CD4-positive, alpha-beta T cell treated with Interleukin-12 subunit alpha and Interleukin-12 subunit beta, for 1 hour (primary cell): ENCODE data around the gene SCARB2.

ENCODE experiments used
- DNase-seq: peaks from one replicate; pipeline ENCODE4 v3.0.0-alpha.2; 2020

Gene SCARB2

DNA sequence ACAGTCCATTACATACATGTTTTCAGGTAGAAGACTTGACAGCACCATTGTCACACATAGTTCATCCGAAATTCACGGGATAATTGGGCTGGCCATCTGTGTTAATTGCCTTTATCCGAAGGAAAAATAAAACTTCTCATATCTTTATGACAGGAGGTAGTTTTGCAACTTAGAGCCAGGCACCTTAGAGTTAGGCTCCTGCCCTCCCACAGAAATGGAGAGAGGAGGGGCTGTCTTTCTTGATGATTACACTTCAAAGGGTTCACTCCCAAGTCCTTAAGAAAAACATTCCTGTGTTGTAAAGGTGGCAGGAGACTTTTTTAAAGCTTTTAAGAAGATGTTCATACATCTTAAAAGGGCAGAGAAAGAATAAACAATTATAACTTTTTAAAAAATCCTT is 10.5 kb upstream of the SCARB2 start:
- DNase-seq = no peak

DNA sequence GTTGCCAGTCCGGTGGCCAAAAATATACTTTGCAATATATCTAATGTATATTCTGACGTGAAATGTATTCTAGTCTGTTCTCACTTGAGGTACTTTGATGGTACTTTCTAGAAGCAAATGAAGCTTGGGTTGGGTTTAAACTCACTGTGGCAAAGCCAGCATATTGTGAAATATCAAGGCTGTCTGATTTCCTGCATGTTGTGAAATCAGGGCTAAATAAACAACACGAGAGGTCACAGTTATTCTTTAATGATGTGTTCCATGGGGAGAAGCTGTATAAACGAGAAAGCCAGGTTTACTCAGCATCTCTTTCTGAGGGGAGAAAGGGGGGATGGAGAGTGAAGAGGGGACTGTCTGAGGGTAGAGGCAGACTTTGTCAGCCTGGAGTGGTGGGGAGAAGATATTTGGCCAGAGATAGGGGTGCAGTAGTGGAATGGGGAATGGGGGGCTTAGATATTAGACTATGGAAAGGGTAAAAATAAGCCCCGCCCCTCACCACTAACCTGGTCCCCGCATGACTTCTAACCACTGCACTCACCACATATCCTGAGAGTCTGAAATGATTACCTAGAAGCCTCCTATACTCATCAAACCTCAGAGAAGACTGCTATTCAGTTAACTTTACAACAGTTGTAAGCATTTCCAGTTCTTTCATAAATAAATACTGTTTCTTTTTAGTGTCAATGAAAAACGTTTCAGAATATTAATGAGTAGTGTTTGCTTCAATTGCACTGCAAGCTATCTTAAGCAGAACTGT is 5.9 kb upstream of the SCARB2 start:
- no peak for DNase-seq

GRCh38 chr4:76216975-76217814 is 3.6 kb upstream of the SCARB2 start:
- DNase-seq = no peak

DNA sequence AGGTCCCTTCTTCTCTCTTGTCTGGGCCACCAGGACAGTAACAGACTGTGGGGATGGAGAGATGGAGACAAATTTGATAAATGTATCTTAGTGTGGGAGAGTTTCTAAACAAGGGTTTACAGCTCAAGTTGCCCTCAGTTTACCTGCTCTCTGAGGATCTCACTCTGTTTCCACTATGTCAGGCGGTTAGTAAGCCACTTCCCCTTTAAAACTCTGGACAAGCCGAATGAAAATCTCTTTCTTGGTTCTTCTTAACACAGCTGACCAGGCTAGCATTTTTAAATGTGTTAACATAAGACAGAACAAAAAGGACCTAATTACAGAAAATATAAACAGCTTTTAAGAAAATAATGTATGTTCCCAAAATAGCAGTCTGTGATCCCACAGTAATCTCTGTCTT is 2.9 kb upstream of the SCARB2 start:
- no peak for DNase-seq

DNA sequence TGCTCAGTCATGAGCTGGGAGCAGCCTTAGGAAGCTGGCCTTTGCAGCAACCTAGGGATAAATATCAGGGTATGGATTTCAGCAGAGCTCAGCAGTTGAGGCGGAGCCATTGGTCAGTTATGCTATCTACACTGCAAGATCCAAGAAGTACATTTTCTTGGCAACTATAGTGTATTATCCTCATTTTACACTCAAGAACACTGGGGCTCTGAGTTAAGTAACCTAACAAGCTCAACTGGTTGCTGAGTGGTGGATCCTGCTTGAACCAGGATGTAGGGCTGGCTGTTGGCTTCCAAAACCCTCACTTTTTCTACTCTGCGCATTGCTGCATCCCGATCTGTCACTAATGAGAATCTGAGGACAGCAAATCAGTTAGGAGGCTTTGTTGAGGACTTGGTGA is 1.5 kb upstream of the SCARB2 start:
- no peak for DNase-seq

DNA sequence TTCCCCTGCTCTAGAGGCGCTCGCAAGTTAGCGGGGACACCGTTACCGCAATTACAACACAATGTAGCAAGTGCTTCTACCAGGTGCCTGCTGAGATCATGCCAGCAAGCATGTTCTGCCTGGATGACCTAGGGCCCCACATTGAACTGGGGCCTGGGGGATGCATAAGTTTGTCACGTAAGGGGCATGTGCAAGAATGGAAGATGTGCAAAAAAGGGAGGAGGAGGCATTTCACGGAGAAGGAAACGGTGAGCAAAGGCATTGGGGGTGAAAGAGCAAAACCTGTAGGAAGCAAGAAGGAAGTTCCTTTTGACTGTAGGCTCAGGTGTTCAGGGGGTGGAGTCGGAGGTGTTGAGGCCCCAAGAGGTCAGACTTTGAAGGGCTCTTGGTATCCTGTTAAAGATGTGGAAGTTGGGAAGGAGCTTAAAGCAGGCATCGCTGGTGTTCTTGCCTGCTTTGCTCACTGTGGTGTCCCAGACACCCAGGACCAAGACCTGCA is 602 bp upstream of the SCARB2 start:
- no peak for DNase-seq

DNA sequence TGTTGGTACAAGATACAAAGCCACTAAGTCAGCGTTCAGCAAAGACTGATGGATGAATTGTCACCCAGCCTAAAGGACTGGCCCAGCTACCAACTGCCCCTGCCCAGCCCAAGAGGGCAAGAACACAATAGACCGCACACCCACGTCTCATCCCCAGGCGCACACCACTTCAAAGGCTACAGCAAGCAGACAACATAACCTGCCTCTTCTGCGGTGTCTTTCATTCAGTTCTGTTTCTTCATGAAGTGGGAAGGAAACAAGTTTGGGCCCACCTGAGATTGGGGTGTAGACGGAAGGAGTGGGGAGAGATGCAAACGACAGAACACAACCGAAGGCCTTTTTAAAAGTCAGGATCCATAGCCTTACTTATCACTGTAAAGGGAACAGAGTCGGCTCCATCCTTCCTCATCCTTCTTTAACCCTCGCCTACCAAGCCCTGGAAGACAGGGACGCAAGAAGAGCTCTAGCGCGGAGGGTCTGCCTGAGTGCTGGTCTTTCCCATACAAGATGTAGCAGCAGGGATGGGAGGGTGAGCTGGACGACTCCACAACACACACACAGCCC is 691 bp downstream of the SCARB2 start:
- peak; percentile 64 for DNase-seq

DNA sequence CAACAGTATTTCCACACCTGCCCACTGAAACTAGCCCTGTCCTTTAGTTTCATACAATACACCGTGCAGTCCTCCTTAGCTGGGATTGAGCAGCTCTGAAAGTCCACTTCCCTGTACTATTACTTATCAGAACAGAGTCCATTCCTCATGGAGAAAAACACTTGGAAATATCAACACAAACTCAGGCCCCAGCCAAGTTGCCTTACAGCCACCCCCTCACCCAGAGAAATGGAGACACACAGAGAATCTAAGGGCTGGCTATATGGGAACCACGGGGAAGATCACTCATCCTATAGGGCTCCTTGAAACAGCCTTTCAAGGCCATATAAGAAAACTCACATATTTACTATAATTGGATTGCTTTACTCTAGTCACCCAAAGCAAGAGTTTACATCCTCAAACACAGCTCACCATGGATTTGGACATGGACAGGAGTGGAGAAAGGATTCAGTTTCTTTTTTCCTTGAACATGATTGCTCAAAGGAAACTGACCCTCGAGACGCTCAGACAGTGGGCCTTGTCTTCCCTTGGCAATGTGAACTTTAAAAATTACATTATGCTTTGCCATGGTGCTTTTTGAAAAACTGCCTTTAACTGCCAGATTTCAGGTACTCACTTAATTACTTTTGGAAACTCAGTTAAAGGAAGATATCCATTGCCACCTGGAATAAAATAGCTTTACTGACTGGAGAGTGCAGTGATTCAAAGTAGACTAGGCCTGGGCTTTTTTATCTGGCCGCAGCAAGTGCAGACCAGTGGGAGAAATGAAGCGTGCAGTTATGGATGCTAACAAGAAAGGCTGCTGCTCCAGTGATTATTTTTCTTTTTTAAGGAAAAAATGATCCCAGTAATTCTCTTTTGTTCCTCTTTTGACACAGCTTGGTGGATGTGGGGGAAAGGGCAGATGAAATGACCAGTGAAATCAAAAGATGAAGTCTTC is 1.6 kb downstream of the SCARB2 start:
- DNase-seq = no peak

- no peak for DNase-seq
These were observed 3.2 kb downstream of the SCARB2 start for GRCh38 chr4:76210452-76210851.

DNA sequence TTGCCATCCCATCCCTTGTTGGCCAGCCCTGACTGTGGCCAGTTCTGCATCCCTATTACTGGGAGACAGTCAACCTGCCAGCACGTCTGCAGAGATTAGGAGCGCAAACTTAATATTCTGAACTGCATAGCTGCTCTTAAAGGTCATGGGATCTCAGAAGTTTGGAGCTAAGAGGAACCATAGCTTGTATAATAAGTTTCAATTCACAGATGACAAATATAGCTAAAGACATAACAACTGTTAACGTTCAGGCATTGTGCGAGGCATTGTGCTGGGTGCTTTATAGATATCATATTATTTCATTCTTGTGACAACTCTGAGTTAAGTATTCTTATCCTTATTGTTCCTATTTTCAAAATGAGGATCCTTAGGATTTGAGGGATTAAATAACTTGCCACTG is 3.7 kb downstream of the SCARB2 start:
- no peak for DNase-seq

- DNase-seq = no peak
These were observed 5.4 kb downstream of the SCARB2 start for GRCh38 chr4:76208005-76208765.

DNA sequence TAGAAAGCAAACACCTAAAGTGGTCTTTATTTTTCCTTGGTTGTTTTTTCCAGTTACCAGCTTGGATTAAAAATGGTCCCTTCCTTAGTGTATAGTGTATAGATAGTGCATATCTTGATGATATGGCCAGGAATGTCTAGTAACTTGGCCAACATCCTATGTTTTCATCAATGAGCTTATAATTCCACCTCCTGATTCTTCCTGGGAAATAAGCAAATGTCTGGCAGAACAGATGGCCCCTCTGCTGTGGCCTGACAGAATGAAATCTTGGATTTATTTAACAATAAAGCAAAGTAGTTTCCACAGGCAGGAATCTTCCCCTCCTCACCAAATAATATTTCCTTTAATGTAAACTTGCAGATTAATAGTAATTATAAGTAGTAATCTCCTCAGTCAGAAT is 6.1 kb downstream of the SCARB2 start:
- DNase-seq = no peak

DNA sequence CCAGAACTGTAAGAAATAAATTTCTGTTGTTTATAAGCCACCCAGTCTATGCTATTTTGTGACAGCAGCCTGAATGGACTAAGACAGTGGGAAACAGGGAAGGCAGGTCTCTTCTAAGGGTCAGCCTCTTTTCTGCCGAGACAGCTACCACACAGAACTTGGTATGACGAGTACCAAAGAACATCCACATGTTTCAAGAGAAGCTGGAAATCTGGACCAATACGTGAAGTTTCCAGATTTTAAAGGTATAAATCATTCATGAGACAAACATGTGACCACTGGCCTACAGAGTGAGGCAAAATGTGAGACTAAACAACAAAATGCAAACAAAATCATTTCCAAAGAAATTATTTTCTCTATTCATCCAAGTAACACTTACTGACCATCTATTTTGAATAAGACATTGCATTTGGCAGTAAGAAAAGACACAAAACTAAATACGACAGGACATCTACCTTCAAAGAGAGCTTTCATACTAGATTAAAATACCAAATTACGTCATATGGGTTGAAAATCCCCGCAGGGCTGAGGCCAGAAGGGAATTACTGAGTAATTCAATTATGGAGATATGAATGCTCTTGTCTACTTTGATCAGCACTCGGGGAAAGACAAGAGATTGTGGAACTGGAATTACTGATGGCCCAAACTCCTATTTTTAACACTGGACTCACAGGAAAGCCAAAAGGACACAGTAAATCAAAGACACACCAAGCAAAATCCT is 7.2 kb downstream of the SCARB2 start:
- DNase-seq = no peak

- DNase-seq = no peak
These were observed 8.1 kb downstream of the SCARB2 start for GRCh38 chr4:76205476-76205875.

- no peak for DNase-seq
These were observed 8.7 kb downstream of the SCARB2 start for GRCh38 chr4:76204936-76205335.

GRCh38 chr4:76203541-76203940 is 10.1 kb downstream of the SCARB2 start:
- DNase-seq = no peak

GRCh38 chr4:76201276-76201675 is 12.3 kb downstream of the SCARB2 start:
- no peak for DNase-seq

GRCh38 chr4:76200771-76201231 is 12.8 kb downstream of the SCARB2 start:
- no peak for DNase-seq

GRCh38 chr4:76199664-76200211 is 13.9 kb downstream of the SCARB2 start:
- peak; percentile 14 for DNase-seq

DNA sequence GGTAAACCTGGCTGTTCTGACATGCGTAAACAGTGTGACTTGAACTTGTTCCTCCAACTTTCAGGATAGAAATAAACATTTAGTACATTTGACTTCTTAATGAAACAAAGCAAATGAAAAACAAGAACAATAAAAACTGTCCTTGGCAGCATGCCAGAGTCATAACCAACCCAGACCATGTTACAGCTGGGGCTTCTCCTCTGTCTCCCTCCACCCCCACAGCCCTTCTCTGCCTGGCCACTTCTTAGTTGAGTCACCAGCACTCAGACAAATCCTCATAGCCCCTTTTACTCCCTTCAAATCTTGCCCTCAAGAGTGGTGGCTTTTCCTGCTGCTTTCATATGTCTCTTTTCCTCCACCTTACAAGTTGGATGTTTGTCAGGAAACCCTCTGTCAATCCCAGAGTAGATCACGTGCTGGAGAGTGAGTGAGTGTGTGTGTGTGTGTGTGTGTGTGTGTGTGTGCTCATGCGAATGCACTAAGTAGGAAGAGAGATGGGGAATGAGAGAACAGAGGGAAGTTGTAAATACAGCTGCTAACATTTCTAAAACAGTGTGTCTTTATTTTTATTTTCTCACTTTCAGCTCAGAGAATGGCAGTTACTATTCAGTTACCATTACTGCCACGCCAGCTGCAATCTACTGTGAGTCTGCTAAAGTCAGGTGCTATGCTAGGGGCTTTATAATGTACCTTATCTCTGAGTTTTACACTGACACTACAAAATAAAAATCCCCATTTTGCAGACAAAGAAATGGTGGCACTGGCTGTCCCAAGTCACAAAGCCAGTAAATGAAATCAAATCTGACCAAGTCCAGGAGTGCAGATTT is 15.0 kb downstream of the SCARB2 start:
- peak; percentile 26 for DNase-seq
